SK-N-MC (cell line): ENCODE data around the gene IL1RAPL1.

Experiments
- EZH2 ChIP-seq: fragments of 200-600 bp; sonication (generic); IDR thresholded peaks from one replicate; pipeline ENCODE4 v1.6.1; 2017; ENCODE audit warnings: antibody characterized with exemption
- POLR2AphosphoS5 ChIP-seq: IDR thresholded peaks from 2 replicates; pipeline ENCODE4 v1.6.1; 2012; ENCODE audit warnings: mild to moderate bottlenecking, low read depth, low read length, borderline replicate concordance

GRCh38 chrX:29561417-29561816 is 974.2 kb downstream of the IL1RAPL1 start:
- TF ChIP-seq POLR2AphosphoS5, result no peak
- no peak for TF ChIP-seq EZH2
